T follicular helper cell (primary cell): ENCODE results near the gene CDPF1.
A peak's percentile ranks its signal among the peaks of the same experiment; 100 is the strongest.
"Not testable (repeated sequence)": the region's sequence is repeated elsewhere in the genome, so short reads cannot be mapped to it uniquely, and the experiment has no call there.

ENCODE experiments used
- DNase-seq: peaks from one replicate; pipeline ENCODE4 v3.0.0-alpha.2; 2020; ENCODE audit warnings: low read depth

The CDPF1 gene

GRCh38 chr22:46281866-46282678 is 32.0 kb upstream of the CDPF1 start:
- no peak for DNase-seq

DNA sequence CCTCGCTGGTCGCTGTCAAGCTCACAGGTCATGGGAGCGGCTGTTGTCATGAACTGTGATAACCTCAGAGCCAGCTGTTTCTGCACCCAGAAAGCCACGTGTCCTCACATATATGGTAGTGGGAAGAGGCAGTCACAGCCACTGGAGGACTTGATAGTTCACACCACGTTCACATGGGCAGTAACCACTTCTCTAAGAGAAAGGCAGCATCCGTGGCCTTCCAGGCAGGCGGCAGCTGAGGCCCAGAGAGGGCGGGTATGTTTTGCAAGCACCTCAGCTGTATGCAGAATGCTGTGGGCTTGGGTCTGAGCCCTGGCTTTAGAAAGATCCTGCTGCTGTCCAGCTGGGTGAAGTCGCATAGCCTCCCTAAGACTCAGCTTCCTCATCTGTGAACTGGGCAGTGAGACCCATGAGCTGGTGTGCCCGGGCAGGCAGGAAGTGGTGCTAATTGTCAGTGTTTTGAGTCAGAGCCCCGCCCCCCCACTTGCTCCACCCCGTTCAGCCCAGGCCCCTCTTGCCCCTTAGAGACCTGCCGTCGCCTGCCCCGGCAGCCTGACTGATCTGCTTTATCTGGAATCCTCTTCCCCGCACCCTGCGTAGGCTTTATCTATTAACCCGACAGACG is 31.0 kb upstream of the CDPF1 start:
- no peak for DNase-seq

- no peak for DNase-seq
Measured at GRCh38 chr22:46280063-46280817, 30.1 kb upstream of the CDPF1 start.

- DNase-seq, result no peak
Measured at GRCh38 chr22:46278656-46279645, 28.9 kb upstream of the CDPF1 start.

- no peak for DNase-seq
Measured at GRCh38 chr22:46276563-46276962, 26.5 kb upstream of the CDPF1 start.

DNA sequence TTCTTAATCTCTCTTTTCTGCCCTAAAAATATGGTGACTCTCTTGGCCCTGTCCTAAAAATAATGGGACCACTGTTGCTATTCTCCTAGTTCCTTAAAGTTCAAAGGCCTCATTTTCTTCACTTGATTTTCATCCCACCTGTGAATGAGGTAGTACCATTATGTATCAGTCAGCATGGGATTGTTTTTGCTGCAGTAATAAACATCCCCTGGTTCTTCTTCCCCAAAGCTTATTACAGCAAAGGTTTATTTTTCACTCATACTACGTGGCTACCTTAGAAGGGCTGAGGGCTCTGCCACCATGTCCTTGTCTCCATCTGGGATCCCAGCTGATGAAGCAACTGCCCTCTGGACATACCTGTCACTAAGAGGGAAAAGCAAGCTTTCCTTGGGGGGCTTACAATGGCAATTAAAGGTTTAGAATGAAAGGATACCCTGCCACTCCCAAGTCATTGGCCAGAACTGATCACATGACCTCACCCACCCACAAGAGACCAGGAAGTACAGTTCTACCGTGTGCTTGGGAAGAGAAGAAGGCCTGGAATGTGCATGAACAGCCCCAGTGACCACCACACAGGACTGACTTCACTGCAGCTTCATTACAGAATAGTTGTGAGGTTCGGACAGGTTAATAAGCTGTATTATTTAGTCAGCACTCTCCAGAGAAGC is 25.5 kb upstream of the CDPF1 start:
- DNase-seq, result no peak

DNA sequence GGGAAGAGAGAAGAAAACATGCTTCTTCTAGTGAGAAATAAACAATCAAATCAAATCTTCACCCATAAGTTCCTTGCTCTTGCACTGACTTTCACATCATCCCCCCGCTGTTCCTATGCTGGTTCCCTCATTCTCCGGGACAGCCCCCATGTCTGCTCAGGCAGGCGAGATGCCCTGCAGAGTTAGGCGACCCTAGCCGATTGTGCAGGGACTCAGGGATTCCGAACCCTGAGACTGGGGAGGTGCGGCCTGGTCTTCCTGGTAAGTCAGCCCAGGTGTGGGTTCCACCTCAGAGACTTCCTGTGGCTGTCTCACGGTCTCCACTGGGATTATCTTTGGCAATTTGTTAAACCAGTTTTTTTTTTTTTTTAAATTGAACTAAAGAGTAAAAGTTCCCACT is 24.3 kb upstream of the CDPF1 start:
- DNase-seq, result no peak

- no peak for DNase-seq
Measured at GRCh38 chr22:46273432-46274148, 23.5 kb upstream of the CDPF1 start.

DNA sequence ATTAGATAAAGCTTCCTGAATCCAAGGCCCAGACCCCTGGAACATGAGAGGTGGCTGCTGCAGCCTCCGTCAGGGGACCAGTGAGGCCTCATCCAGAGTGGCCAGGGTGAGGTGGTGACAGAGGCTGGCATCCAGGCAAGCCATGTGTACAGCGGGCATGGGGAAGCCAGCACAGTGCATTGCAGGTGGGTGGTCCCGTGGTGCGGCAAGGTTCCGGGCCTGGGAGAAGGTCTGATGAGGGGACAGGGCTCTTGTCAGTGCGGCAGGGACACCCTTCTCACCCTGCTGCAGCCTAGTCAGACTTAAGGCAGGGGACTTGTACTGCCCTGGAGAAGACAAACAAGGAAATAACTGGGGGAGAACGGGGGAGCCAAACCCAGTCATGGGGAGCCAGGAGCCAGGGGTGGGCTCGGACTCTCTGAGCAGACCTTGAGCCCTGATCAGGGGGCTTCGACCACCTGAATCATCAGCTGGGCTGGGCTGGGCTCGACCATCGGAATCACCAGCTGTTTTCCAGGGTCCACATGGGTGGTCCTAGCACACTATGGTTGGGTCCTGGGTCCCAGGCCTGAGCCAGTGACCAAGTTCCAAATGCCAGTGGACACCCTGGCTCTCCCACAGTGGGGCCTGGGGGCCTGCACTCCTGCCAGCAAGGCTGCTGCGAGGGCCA is 22.8 kb upstream of the CDPF1 start:
- no peak for DNase-seq

DNA sequence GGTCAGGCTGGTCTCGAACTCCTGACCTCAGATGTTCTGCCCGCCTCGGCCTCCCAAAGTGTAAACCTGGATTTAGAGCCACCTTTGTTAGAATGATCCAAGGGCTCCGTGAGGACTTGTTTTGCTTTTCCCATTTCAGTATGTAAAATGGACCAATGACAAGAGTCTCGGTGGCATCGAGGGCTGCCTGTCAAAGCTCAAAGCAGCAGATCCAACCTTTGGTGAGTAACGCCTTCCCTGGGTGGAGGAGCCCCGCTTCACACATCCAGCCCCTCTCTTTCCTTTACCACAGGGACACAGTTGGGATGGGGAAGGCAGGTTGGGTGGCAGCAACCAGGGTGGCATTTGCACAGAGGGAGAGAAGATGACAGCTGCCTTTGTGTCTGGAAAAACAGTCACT is 22.1 kb upstream of the CDPF1 start:
- DNase-seq, result no peak

GRCh38 chr22:46269564-46269963 is 19.5 kb upstream of the CDPF1 start:
- no peak for DNase-seq

DNA sequence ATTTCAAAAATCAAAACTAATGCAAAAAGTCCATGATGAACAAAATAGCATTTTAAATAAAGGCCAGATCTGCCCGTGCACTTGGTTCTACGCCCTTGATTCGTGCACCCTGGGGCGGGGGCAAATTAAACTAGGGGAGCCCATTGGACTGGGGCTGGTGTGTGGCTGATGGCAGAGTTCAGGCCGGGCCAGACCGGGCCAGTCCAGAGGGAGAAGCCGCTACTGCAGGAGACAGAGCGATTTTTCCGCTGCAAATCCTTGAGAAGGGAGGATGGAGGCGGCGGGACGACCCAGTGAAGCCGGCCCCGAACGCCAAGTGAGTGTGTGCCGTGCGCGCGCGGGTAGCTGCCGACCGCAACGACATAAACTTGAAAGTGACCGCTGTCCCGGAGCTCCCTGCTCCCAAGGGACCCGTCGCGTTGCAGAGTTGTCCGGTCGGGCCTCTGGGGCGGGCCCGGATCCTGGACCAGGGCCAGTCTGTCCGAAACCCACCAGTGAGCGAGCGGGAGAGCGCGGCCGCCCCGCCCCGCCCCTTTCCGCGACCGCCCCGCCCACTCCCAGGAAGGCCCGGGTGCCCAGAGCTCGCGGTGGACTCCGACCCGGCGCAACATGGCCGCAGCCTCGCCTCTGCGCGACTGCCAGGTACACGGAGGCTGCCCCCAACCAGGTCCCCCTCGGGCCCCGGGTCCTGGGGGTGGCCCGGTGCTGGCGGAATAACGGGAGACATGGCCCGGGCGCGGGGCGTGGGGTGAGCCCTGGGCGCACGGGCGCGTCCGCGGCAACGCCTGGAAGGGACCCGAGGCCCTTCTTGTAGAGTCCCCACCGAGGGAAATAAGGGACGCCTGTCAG is 17.6 kb upstream of the CDPF1 start, which contains the start of gene TTC38:
TSS of gene TTC38 (plus strand) at position 578 of the 849 bp plus-strand sequence. CDS start at position 610, 32 bp downstream.
- DNase-seq, result peak; percentile 31

DNA sequence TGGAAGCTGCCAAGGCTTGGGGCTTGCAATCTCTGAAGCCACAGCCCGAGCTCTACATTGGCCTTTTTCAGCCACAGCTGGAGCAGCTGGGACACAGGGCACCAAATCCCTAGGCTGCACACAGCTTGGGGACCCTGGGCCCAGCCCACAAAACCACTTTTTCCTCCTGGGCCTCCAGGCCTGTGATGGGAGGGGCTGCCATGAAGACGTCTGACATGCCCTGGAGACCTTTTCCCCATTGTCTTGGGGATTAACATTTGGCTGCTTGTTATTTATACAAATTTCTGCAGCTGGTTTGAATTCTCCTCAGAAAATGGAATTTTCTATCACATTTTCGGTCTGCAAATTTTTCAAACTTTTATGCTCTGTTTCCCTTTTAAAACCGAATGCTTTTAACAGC is 15.5 kb upstream of the CDPF1 start:
- not testable (repeated sequence) for DNase-seq

GRCh38 chr22:46264520-46264919 is 14.4 kb upstream of the CDPF1 start:
- DNase-seq, result not testable (repeated sequence)

GRCh38 chr22:46263216-46263590 is 13.1 kb upstream of the CDPF1 start, which contains the start of gene PKDREJ:
PKDREJ (minus strand) TSS chr22:46263343; CDS start chr22:46263322, 21 bp downstream.
- no peak for DNase-seq

DNA sequence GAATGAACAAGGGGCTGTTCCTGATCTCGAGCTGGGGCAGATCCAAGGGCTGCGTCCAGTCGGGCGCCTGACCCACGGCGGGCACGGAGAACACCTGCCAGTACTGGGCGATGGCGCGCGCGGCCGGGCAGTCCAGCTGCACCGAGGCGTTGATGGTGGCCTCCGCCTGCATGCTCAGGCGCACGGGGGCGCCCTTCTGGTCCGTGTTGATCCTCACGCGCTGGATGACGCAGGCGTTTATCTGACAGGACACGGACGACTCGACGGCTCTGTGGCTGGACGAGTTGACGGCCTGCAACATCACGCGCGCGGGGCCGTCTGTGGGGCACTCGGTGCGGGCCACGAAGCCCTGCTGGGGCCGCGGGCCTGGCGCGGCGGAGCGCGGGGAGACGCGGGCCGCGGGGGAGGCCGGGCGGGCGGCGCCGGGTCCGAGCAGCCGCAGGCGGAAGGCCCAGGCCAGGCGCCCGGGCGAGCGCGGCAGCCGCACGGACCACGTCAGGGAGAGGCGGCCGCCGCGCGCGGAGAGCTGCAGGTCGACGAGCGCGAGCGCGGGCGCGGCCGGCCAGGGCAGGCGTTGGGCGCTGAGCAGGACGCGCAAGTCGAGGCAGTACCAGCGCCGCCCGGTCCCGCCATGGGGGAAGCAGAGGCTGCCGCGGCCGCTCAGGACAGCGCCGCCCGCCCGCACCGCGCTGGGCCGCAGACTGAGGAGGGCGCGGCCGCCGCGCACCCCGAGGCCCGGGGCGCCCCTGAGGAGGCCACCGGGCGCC is 12.5 kb upstream of the CDPF1 start:
- DNase-seq, result no peak

DNA sequence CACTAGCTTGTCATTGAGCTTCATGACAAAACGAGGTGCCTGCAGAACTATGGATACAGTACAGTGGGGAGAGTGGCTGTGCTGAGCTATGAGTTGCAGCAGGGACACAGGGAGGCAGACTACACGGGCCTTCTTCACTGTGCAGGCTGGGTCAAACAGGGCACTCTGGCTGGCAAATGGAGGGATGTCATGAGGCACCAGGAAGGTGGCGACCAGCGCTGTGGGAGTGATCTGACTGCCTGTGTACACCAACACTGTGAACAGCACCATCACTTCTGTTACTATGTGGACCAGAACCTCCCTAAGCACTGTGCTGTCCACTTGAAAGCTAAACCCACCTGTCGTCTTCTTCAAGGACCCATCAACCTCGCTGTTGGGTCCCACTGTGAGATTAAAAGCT is 9.9 kb upstream of the CDPF1 start:
- DNase-seq, result no peak

DNA sequence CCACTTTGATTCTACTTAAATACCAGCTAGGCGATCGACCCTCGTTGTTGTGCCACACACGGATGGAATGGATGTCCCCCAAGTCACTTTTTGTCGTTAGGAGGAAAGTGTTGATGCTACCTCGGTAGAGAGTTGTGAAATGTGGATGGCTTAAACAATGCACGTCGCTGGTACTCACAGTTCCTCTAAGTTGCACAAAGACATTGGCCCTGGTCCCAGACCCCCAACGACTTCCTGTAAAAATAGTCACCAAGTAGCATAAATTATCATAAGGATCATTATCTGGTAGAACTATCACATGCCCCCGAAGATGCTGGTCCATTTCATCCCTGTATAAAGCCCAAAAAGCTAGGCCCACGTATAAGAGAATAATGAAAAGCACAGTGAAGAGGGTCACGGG is 9.3 kb upstream of the CDPF1 start:
- no peak for DNase-seq
